ENCODE measurements around the gene LILRA1. TPM values are rescaled to one million over a fixed set of nuclear protein-coding genes. Genes with fewer than 3 reads are reported as not detected.

The LILRA1 gene
- total RNA-seq, 4 donors from 2014 or later, result 0.21 to 0.91 (median 0.29) TPM; not detected in 1

GRCh38 chr19:54600212-54600611, 6.8 kb downstream of the LILRA1 start:
- no peaks in the 10 kb centered on the region for H3K27me3 ChIP-seq
- no peaks in the 10 kb centered on the region for H3K9me3 ChIP-seq
- no peak overlapping the region for H3K4me3 ChIP-seq
- no peak for DNase-seq
- intact Hi-C loops (cut with DNase I; ENCODE audit: low total_unique reads), result no loop called here
- H3K27ac ChIP-seq, result no peak overlapping the region
- no peaks in the 10 kb centered on the region for H3K4me1 ChIP-seq
- TF ChIP-seq POLR2A (IDR thresholded peaks at IDR 0.05), result no peak
- TF ChIP-seq CTCF (IDR thresholded peaks at IDR 0.05), result no peak
- no peaks in the 10 kb centered on the region for H3K36me3 ChIP-seq

DNA sequence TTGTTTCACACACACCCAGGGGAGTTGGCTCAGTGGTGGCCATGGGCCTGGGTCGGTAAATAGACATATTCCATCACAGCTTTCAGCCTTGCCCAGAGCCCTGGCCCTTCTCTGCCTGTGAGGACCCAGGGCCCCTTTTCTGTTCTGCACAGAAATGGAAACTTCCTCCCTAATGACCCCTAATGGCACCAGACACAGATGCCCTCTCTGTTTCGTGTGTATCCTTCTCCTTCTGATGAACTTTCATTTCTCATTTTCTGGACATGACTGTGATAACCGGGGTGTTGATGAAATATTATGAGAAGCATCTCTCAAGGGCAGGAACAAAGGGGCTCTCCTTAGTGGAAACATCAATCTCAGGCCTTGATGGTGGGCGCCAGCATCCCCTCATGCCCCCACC, 12.8 kb downstream of the LILRA1 start:
- H3K4me3 ChIP-seq, result no peak overlapping the region
- TF ChIP-seq CTCF (IDR thresholded peaks at IDR 0.05), result no peak
- no peak for TF ChIP-seq POLR2A (IDR thresholded peaks at IDR 0.05)
- intact Hi-C loops (cut with DNase I; ENCODE audit: low total_unique reads), result no loop called here
- no peaks in the 10 kb centered on the region for H3K9me3 ChIP-seq
- H3K4me1 ChIP-seq, result no peaks in the 10 kb centered on the region
- H3K27ac ChIP-seq, result no peak overlapping the region
- no peaks in the 10 kb centered on the region for H3K36me3 ChIP-seq
- no peak for DNase-seq
- H3K27me3 ChIP-seq, result no peaks in the 10 kb centered on the region

DNA sequence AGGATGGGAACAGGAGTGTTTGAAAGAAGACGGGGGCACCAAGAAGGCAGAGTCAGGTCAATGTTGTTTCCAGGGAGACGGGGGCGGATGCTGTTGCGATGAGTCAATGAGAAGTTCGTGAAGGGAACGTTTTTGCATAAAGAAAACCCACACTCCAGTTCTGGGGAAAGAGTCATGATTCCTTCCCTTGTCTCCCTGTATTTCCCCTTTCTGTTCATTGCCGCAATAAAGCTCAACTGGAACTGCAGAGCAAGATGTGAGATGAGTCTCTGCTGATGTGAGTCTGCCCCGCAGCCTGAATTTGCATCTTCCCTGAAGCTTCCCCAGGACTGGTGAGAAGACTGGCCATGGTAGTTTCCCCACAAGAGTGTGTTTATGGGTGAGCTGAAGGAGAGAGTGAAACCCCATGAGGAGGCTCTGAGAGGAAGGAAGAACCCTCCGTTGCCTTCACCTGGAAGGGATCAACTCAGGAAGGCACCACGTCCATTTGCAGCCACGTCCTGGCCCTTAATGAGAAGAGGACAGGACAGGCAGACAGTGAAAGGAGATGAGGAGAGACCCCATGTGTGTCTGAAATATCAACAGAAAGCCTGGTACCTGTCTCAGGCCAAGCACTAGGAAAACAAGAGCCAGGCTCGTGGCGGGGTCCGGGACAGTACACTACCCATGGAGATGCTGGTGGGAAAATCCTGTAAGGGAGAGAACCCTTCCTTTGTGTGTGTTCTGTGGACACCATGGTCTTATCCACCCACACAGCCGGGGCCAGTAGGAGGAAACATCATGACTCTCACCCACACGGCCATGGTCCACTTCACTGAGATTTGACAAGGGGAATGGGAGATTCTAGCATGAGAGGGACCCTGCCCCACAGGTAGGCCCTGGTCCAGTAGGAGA, 13.7 kb downstream of the LILRA1 start:
- H3K4me3 ChIP-seq, result no peak overlapping the region
- H3K27me3 ChIP-seq, result no peaks in the 10 kb centered on the region
- intact Hi-C loops (cut with DNase I; ENCODE audit: low total_unique reads), result no loop called here
- no peak overlapping the region for H3K27ac ChIP-seq
- TF ChIP-seq CTCF (IDR thresholded peaks at IDR 0.05) (no peak), POLR2A (IDR thresholded peaks at IDR 0.05) (no peak)
- H3K9me3 ChIP-seq, result no peaks in the 10 kb centered on the region
- H3K4me1 ChIP-seq, result no peaks in the 10 kb centered on the region
- no peak for DNase-seq
- H3K36me3 ChIP-seq, result no peaks in the 10 kb centered on the region

DNA sequence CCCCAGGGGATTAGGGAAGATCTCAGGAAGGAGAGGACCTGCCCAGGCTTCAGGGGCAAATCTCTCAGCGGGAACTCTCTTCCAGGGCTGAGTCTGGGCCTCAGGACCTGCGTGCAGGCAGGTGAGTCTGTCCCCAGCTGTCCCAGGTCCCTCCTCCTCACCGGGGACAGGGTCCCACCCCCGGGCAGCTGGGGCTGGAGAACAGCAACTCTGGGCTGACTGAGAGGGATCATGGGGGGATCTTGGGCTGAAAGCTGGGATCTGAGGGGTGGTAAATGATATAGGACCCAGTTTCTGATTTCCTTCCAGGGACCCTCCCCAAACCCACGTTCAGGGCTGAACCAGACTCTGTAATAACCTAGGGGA, 14.3 kb downstream of the LILRA1 start:
- no peak for TF ChIP-seq CTCF (IDR thresholded peaks at IDR 0.05)
- no peak for TF ChIP-seq POLR2A (IDR thresholded peaks at IDR 0.05)
- intact Hi-C loops (cut with DNase I; ENCODE audit: low total_unique reads), result no loop called here

DNA sequence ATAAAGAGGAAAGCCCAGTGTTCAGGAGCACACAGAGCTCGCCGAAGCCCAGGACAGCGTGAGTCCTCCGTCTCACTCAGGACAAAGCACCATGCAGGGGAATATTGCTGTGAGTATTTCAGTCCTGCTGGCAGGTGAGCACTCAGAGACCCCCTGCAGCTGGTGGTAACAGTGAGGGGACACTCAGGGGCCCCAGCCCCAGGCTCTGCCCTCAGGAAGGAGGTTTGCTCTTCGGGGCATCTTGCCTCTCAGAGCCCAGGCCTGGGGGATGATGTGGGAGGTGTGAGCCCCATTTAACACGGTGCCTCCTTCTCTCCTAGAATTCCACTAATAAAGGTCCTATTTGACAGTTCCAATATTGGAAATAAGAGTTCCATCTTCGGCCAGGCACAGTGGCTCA, 14.8 kb downstream of the LILRA1 start:
- no peaks in the 10 kb centered on the region for H3K36me3 ChIP-seq
- no peaks in the 10 kb centered on the region for H3K9me3 ChIP-seq
- no peak overlapping the region for H3K27ac ChIP-seq
- no peaks in the 10 kb centered on the region for H3K4me1 ChIP-seq
- H3K27me3 ChIP-seq, result no peaks in the 10 kb centered on the region
- intact Hi-C loops (cut with DNase I; ENCODE audit: low total_unique reads), result no loop called here
- no peak for TF ChIP-seq POLR2A (IDR thresholded peaks at IDR 0.05)
- no peak for TF ChIP-seq CTCF (IDR thresholded peaks at IDR 0.05)
- no peak for DNase-seq
- H3K4me3 ChIP-seq, result no peak overlapping the region

More for the DNA sequence above, 14.3 kb downstream of the LILRA1 start:
- Histone ChIP-seq H3K27me3 (no peaks in the 10 kb centered on the region), H3K4me1 (no peaks in the 10 kb centered on the region), H3K36me3 (no peaks in the 10 kb centered on the region), H3K9me3 (no peaks in the 10 kb centered on the region), H3K4me3 (no peak overlapping the region), H3K27ac (no peak overlapping the region)
- DNase-seq, result no peak
